ENCODE results near the gene MAF. TPM values are rescaled to one million over a fixed set of nuclear protein-coding genes. Genes with fewer than 3 reads are reported as not detected.

MAF gene
- total and polyA plus RNA-seq, 9 of the 15 experiments (the other 6 are each of a cell fraction or from before 2014, with no cell fraction given): 0.01 to 0.18 TPM; not detected in 7

- TF ChIP-seq KLF13 (tag; IDR thresholded peaks at IDR 0.05; ENCODE audit: borderline replicate concordance, low read depth) (no peak), NFE2 (IDR thresholded peaks at IDR 0.05; ENCODE audit: low read depth) (peak; percentile 45), DMBX1 (CRISPR knock-in tag; IDR thresholded peaks at IDR 0.05; ENCODE audit: borderline replicate concordance) (no peak), HDAC8 (tag; IDR thresholded peaks at IDR 0.05) (no peak), FOSL1 (tag; conservative IDR thresholded peaks at IDR 0.05) (0 out of 2 replicates have a peak, but pooled peaks have one; percentile 21), ZZZ3 (IDR thresholded peaks at IDR 0.05) (no peak), RBBP5 (IDR thresholded peaks at IDR 0.05; ENCODE audit: borderline replicate concordance, insufficient read depth, low read length, poor library complexity, severe bottlenecking) (no peak), SFPQ (IDR thresholded peaks at IDR 0.05; ENCODE audit: low read depth, low read length) (no peak), MED1 (CRISPR knock-in tag; IDR thresholded peaks at IDR 0.05; ENCODE audit: borderline replicate concordance) (no peak), RFX7 (CRISPR knock-in tag; IDR thresholded peaks at IDR 0.05) (no peak), ZNF436 (CRISPR knock-in tag; IDR thresholded peaks at IDR 0.05) (no peak), BRCA1 (IDR thresholded peaks at IDR 0.05) (no peak), BRCA1 (CRISPR knock-in tag; IDR thresholded peaks at IDR 0.05) (no peak), ZBTB49 (CRISPR knock-in tag; IDR thresholded peaks at IDR 0.05; ENCODE audit: borderline replicate concordance) (no peak), FOXJ3 (CRISPR knock-in tag; IDR thresholded peaks at IDR 0.05) (no peak), CEBPB (tag; IDR thresholded peaks at IDR 0.05) (no peak), MYNN (IDR thresholded peaks at IDR 0.05) (no peak), MYNN (CRISPR knock-in tag; IDR thresholded peaks at IDR 0.05) (no peak), E2F8 (IDR thresholded peaks at IDR 0.05; ENCODE audit: low read depth, partially characterized antibody) (no peak)
Measured at GRCh38 chr16:79628501-79628975, 28.0 kb upstream of the MAF start (continued).
